Measurements from ENCODE around the gene NAPA. TPM values are rescaled to one million over a fixed set of nuclear protein-coding genes. Genes with fewer than 3 reads are reported as not detected.

The NAPA gene
- total RNA-seq, 5 donors from 2014 or later (not counting 1 experiment from before 2014, with no cell fraction given), result 81.1 to 119 (median 86.7) TPM

DNA sequence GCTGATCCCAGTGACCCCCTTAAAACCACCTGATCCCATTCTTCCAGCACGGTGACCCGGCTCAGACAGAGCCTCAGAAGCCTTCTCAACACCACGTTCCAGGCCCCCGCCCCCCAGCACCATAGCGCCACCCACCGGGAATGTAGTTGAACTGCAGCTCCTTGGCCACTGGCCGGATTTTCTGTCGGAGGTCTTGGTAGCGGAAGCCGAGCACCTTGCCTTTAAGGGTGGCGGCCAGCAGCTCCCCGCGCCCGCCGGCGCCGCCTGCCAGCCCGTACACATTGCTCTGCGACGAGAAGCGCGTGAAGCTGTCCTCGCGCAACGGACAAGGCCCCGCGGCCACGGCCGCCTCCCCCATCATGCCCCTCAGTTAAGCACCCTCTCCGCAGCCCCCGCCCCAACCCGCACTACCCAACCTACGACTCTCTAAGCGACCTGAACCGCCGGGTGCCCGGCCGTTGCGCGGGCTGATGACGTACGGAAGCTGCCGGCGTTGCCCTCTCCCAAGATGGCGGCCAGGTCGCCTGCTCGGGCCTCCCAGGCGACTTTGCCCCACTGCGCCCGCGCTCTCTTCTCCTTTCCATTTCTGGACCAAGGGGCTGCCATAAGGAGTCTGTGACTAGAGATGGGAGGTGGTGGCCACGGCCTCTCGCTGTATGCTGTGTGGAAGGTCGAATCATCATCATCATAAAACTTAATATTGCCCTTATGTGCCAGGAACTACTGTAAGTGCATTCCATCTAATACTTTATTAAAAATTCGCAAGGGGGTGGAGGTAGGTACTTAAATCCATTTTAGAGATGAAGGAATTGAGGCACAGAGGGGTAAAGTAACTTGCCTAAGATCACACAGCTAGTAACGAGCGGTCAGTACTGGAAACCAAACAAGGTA, 30.8 kb downstream of the NAPA start, which contains the start of gene KPTN:
Gene KPTN (minus strand): TSS at position 420 of the 891 bp plus-strand sequence. CDS start 59 bp downstream, at position 361.
- POLR2A ChIA-PET, result interaction anchor here in 1 of 2 donors (0.5 to 0.7 kb wide), 2 partner anchors 16 to 1833 kb away, joined by 3 read pairs; no protein-coding TSS in a partner anchor
- Histone ChIP-seq H3K36me3 (ENCODE audit: control insufficient read depth in 2 of 2, extremely low read depth in 1 of 2, insufficient read depth in 1 of 2, low read length in 1 of 2) (peaks cover 2 to 5% of the 10 kb centered on the region in 2 donors), H3K9me3 (no peaks in the 10 kb centered on the region), H3K27me3 (replicated peaks in 1 of 2; ENCODE audit: control insufficient read depth in 2 of 2, extremely low read depth in 1 of 2, insufficient read depth in 2 of 2, low read length in 1 of 2) (no peaks in the 10 kb centered on the region), H3K27ac (ENCODE audit: low read length) (peak within 1 kb of the TSS; percentile 82), H3K4me3 (ENCODE audit: control insufficient read depth in 1 of 2, extremely low read depth in 1 of 2, low read length in 1 of 2) (peak within 1 kb of the TSS; percentile 74 to 93), H3K4me1 (ENCODE audit: control insufficient read depth in 1 of 2, extremely low read depth in 1 of 2, insufficient read depth in 2 of 2, low read length in 2 of 2) (peaks cover 20 to 43% of the 10 kb centered on the region in 2 experiments)
- Mint-ChIP-seq H3K36me3 (no peaks in the 10 kb centered on the region), H3K4me1 (peaks cover 32 to 45% (median 38%) of the 10 kb centered on the region in 3 donors), H3K4me3 (peak within 1 kb of the TSS; percentile 95 to 97 (median 96)), H3K27ac (peak within 1 kb of the TSS; percentile 98 to 99), H3K9me3 (no peaks in the 10 kb centered on the region), H3K27me3 (no peaks in the 10 kb centered on the region)
- CTCF ChIA-PET, result interaction anchor here (0.6 to 1.1 kb wide), 8 partner anchors 32 to 487 kb away, joined by 3 to 5 read pairs (median 4); partner anchors contain the start of gene DHX34 (in 1 of the 2)
- ATAC-seq (replicated peaks in 1 of 4), result peak; percentile 85 to 88 (median 88)
- peak; percentile 77 to 92 (median 85) for DNase-seq
- WGBS (ENCODE audit: insufficient coverage), result 1% methylated on average over 46 of the region's 57 CpGs

DNA sequence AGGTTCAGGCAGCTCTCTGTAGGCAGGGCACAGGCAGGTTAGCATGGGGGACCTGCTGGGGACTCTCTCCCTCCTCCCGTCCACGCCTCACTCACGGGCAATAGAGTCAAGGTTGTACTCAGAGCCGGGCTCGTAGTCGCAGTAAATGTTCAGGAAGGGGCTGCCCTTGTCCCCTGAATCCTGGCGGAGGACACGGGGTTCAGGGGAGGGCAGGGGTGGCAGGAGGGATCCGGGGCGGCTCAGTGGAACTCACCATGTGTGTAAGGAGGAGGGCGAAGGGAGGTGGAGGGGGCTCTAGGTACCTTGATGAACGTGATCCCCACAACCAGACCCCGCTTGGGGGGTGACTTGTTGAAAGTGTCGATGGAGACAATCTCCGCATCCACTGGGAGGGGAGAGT, 31.7 kb downstream of the NAPA start:
- H3K27me3 ChIP-seq (replicated peaks in 1 of 2; ENCODE audit: control insufficient read depth in 2 of 2, extremely low read depth in 1 of 2, insufficient read depth in 2 of 2, low read length in 1 of 2), result no peaks in the 10 kb centered on the region
- H3K4me1 Mint-ChIP-seq, result peaks cover 32 to 45% (median 38%) of the 10 kb centered on the region in 3 donors
- DNase-seq, result no peak
- H3K27ac Mint-ChIP-seq, result peak overlapping the region in 1 of 2 donors; percentile 99
- peaks cover 20 to 43% of the 10 kb centered on the region in 2 experiments for H3K4me1 ChIP-seq (ENCODE audit: control insufficient read depth in 1 of 2, extremely low read depth in 1 of 2, insufficient read depth in 2 of 2, low read length in 2 of 2)
- POLR2A ChIA-PET, result interaction anchor here in 1 of 2 donors (0.7 kb wide), 1 partner anchor 17 kb away, joined by 3 read pairs; no protein-coding TSS in a partner anchor
- H3K4me3 ChIP-seq (ENCODE audit: control insufficient read depth in 1 of 2, extremely low read depth in 1 of 2, low read length in 1 of 2), result peak overlapping the region in 1 of 2 donors; percentile 74
- peaks cover 2% of the 10 kb centered on the region for H3K36me3 Mint-ChIP-seq
- 100% methylated on average over 3 of the region's 15 CpGs for whole genome bisulfite sequencing (ENCODE audit: insufficient coverage)
- H3K36me3 ChIP-seq (ENCODE audit: control insufficient read depth in 2 of 2, extremely low read depth in 1 of 2, insufficient read depth in 1 of 2, low read length in 1 of 2), result peaks cover 0 to 3% of the 10 kb centered on the region in 2 donors
- ATAC-seq (replicated peaks in 1 of 4), result no peak
- H3K9me3 Mint-ChIP-seq, result no peaks in the 10 kb centered on the region
- H3K27ac ChIP-seq (ENCODE audit: low read length), result no peak overlapping the region
- no peaks in the 10 kb centered on the region for H3K9me3 ChIP-seq
- H3K4me3 Mint-ChIP-seq, result peak overlapping the region; percentile 95 to 97 (median 96)
- H3K27me3 Mint-ChIP-seq, result no peaks in the 10 kb centered on the region
- CTCF ChIA-PET, result interaction anchor here in 1 of 2 donors (0.7 to 1.1 kb wide), 4 partner anchors 51 to 134 kb away, joined by 3 to 4 read pairs (median 4); partner anchors contain the start of gene DHX34

DNA sequence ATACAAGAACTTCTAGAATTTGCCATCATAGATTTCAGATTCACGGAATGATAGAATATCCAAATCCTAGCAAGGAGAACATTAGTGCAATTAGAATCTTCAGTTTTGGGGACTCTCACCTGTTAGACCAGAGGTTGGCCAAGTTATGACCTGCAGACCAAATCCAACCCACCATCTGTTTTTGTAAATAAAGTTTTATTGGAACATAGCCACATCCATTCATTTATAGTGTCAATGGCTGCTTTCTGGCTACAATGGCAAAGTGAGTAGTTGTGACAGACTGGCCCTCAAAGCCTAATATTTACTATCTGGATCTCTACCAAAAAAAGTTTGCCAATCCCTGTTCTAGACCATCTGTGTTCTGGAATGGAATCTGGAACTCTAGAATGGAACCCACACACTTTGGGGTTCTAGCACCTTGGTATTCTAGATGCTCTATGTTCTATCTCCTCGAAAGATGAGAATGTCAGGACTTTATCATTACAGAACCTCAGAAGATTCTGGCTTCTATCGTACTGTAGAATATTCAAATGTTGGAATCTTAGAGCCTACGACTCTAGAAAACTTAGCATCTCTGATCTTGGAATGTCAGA, 33.3 kb downstream of the NAPA start:
- ChIA-PET CTCF (no interaction called here), POLR2A (no interaction called here)
- no peaks in the 10 kb centered on the region for H3K27me3 ChIP-seq (replicated peaks in 1 of 2; ENCODE audit: control insufficient read depth in 2 of 2, extremely low read depth in 1 of 2, insufficient read depth in 2 of 2, low read length in 1 of 2)
- no peak overlapping the region for H3K4me3 ChIP-seq (ENCODE audit: control insufficient read depth in 1 of 2, extremely low read depth in 1 of 2, low read length in 1 of 2)
- Mint-ChIP-seq H3K36me3 (peaks cover 2% of the 10 kb centered on the region), H3K4me3 (peak overlapping the region in 1 of 3 donors; percentile 28), H3K9me3 (no peaks in the 10 kb centered on the region), H3K4me1 (peaks cover 24 to 30% (median 27%) of the 10 kb centered on the region in 3 donors), H3K27me3 (no peaks in the 10 kb centered on the region), H3K27ac (no peak overlapping the region)
- H3K36me3 ChIP-seq (ENCODE audit: control insufficient read depth in 2 of 2, extremely low read depth in 1 of 2, insufficient read depth in 1 of 2, low read length in 1 of 2), result no peaks in the 10 kb centered on the region
- ATAC-seq (replicated peaks in 1 of 4) (no peak), DNase-seq (no peak)
- H3K9me3 ChIP-seq, result no peaks in the 10 kb centered on the region
- H3K27ac ChIP-seq (ENCODE audit: low read length), result no peak overlapping the region
- 83% methylated on average over 1 of the region's 4 CpGs for WGBS (ENCODE audit: insufficient coverage)
- H3K4me1 ChIP-seq (ENCODE audit: control insufficient read depth in 1 of 2, extremely low read depth in 1 of 2, insufficient read depth in 2 of 2, low read length in 2 of 2), result peaks cover 18 to 28% of the 10 kb centered on the region in 2 experiments

DNA sequence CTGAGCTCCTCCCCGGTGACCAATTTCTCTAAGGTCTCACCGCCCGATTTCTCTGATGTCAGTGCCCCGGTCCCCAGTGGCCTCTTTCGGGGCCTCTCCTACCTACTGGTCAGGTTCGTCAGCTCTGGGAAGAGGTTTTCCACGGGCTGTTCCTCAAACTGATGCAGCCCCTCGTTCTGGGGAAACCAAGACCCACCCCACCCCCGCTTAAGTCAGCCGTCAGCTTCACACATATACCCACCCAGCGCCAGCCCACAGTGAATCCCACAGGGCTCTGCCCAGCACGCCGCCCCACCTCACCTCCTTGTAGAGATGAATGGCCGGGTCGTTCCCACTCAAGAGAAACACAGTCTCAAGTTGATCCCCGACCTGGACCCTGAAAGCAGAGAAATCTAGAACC, 34.2 kb downstream of the NAPA start:
- ChIA-PET CTCF (interaction anchor here in 1 of 2 donors (0.5 to 0.7 kb wide), 3 partner anchors 22 to 1008 kb away, joined by 3 to 9 read pairs (median 5); no protein-coding TSS in a partner anchor), POLR2A (no interaction called here)
- Histone ChIP-seq H3K4me3 (ENCODE audit: control insufficient read depth in 1 of 2, extremely low read depth in 1 of 2, low read length in 1 of 2) (no peak overlapping the region), H3K27me3 (replicated peaks in 1 of 2; ENCODE audit: control insufficient read depth in 2 of 2, extremely low read depth in 1 of 2, insufficient read depth in 2 of 2, low read length in 1 of 2) (no peaks in the 10 kb centered on the region), H3K36me3 (ENCODE audit: control insufficient read depth in 2 of 2, extremely low read depth in 1 of 2, insufficient read depth in 1 of 2, low read length in 1 of 2) (no peaks in the 10 kb centered on the region), H3K27ac (ENCODE audit: low read length) (no peak overlapping the region), H3K9me3 (no peaks in the 10 kb centered on the region), H3K4me1 (ENCODE audit: control insufficient read depth in 1 of 2, extremely low read depth in 1 of 2, insufficient read depth in 2 of 2, low read length in 2 of 2) (peaks cover 14 to 22% of the 10 kb centered on the region in 2 experiments)
- Mint-ChIP-seq H3K9me3 (no peaks in the 10 kb centered on the region), H3K27ac (no peak overlapping the region), H3K27me3 (no peaks in the 10 kb centered on the region), H3K36me3 (peaks cover 2% of the 10 kb centered on the region), H3K4me3 (no peak overlapping the region), H3K4me1 (peaks cover 21 to 24% (median 21%) of the 10 kb centered on the region in 3 donors)
- DNase-seq, result no peak
- WGBS (ENCODE audit: insufficient coverage), result 89% methylated on average over 14 of the region's 16 CpGs
- no peak for ATAC-seq (replicated peaks in 1 of 4)

DNA sequence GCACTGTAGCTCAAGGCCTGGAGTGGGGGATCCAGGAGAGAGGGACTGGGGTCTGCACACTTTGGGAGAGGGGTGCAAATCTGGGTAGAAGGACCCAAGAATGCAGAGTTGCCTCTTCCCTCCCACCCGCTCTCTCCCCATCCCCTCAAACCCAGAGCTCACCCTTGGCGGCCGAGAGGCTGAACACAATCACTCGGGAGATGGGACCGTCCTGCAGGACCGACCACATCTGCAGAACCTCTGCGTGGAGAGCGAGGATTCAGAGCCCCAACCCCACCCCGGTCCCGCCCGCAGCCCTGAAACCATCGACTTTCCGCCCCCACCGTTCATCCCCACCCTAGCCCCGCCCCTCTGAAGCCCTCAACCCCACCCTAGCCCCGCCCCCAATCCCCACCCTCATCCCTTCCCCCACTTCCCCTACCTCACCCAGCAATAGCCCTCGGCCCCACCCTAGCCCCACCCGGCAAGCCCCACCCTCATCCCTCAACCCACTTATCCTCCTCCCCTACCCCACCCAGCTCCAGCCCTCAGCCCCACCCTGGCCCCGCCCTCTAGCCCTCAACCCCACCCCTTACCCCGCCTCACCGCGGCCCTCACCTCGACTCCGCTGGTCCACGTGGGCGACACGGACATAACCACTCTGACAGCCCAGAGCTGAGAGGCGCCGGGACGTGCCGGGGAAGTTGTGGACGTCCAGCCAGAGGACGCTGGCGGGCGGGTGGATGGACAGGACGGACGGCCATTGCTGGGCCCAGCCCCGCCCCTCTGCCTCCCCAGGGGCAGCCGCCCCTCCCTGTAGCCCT, 35.0 kb downstream of the NAPA start:
- Histone ChIP-seq H3K9me3 (no peaks in the 10 kb centered on the region), H3K27ac (ENCODE audit: low read length) (no peak overlapping the region), H3K4me1 (ENCODE audit: control insufficient read depth in 1 of 2, extremely low read depth in 1 of 2, insufficient read depth in 2 of 2, low read length in 2 of 2) (peaks cover 7 to 15% of the 10 kb centered on the region in 2 experiments), H3K36me3 (ENCODE audit: control insufficient read depth in 2 of 2, extremely low read depth in 1 of 2, insufficient read depth in 1 of 2, low read length in 1 of 2) (no peaks in the 10 kb centered on the region), H3K27me3 (replicated peaks in 1 of 2; ENCODE audit: control insufficient read depth in 2 of 2, extremely low read depth in 1 of 2, insufficient read depth in 2 of 2, low read length in 1 of 2) (no peaks in the 10 kb centered on the region), H3K4me3 (ENCODE audit: control insufficient read depth in 1 of 2, extremely low read depth in 1 of 2, low read length in 1 of 2) (no peak overlapping the region)
- WGBS (ENCODE audit: insufficient coverage), result 71% methylated on average over 29 of the region's 39 CpGs
- H3K36me3 Mint-ChIP-seq, result peaks cover 5% of the 10 kb centered on the region
- POLR2A ChIA-PET, result no interaction called here
- DNase-seq (no peak), ATAC-seq (replicated peaks in 1 of 4) (no peak)
- no peak overlapping the region for H3K27ac Mint-ChIP-seq
- peaks cover 1 to 2% of the 10 kb centered on the region in 2 donors for H3K27me3 Mint-ChIP-seq
- H3K4me3 Mint-ChIP-seq, result no peak overlapping the region
- H3K9me3 Mint-ChIP-seq, result no peaks in the 10 kb centered on the region
- H3K4me1 Mint-ChIP-seq, result peaks cover 13 to 16% (median 14%) of the 10 kb centered on the region in 3 donors
- CTCF ChIA-PET, result interaction anchor here (0.5 to 0.6 kb wide), 4 partner anchors 21 to 1126 kb away, joined by 3 to 9 read pairs (median 6); no protein-coding TSS in a partner anchor

Measured in T-cell (primary cell).